ENCODE results near the gene SSH3.
A peak's percentile ranks its signal among the peaks of the same experiment; 100 is the strongest.

Gene SSH3

GRCh38 chr11:67261640-67261945 lies 41.7 kb upstream of the SSH3 start:
- no peak for DNase-seq (ENCODE audit: low spot score)
- TF ChIP-seq CTCF (IDR thresholded peaks at IDR 0.05; ENCODE audit: extremely low read depth, missing control alignments) = no peak

- DNase-seq (ENCODE audit: low spot score) = no peak
- no peak for TF ChIP-seq CTCF (IDR thresholded peaks at IDR 0.05; ENCODE audit: extremely low read depth, missing control alignments)
Observed at GRCh38 chr11:67261946-67262681, 41.2 kb upstream of the SSH3 start.

GRCh38 chr11:67262731-67263675 lies 40.3 kb upstream of the SSH3 start:
- TF ChIP-seq CTCF (IDR thresholded peaks at IDR 0.05; ENCODE audit: extremely low read depth, missing control alignments) = peak; percentile 74
- peak; percentile 91 for DNase-seq (ENCODE audit: low spot score)

GRCh38 chr11:67264260-67264659 lies 39.1 kb upstream of the SSH3 start:
- TF ChIP-seq CTCF (IDR thresholded peaks at IDR 0.05; ENCODE audit: extremely low read depth, missing control alignments) = no peak
- DNase-seq (ENCODE audit: low spot score) = no peak

- no peak for DNase-seq (ENCODE audit: low spot score)
- TF ChIP-seq CTCF (IDR thresholded peaks at IDR 0.05; ENCODE audit: extremely low read depth, missing control alignments) = no peak
Observed at GRCh38 chr11:67264877-67265632, 38.3 kb upstream of the SSH3 start.

- DNase-seq (ENCODE audit: low spot score) = peak; percentile 93
- peak; percentile 94 for TF ChIP-seq CTCF (IDR thresholded peaks at IDR 0.05; ENCODE audit: extremely low read depth, missing control alignments)
Observed at GRCh38 chr11:67265633-67266448, 37.5 kb upstream of the SSH3 start.
